ENCODE results near the gene CNDP2.

The CNDP2 gene

GRCh38 chr18:74501386-74501785, 5.2 kb downstream of the CNDP2 start:
- DNase-seq = no peak

GRCh38 chr18:74503137-74503536, 7.0 kb downstream of the CNDP2 start:
- no peak for DNase-seq

- no peak for DNase-seq
These were observed 9.6 kb downstream of the CNDP2 start for GRCh38 chr18:74505776-74506175.

- no peak for DNase-seq
These were observed 10.4 kb downstream of the CNDP2 start for GRCh38 chr18:74506448-74507084.

GRCh38 chr18:74507097-74507881, 11.1 kb downstream of the CNDP2 start:
- no peak for DNase-seq

- DNase-seq = no peak
These were observed 11.8 kb downstream of the CNDP2 start for GRCh38 chr18:74507927-74508326.

- DNase-seq = no peak
These were observed 12.2 kb downstream of the CNDP2 start for GRCh38 chr18:74508366-74508765.

GRCh38 chr18:74508821-74509225, 12.7 kb downstream of the CNDP2 start:
- DNase-seq = no peak

GRCh38 chr18:74509856-74510769, 13.9 kb downstream of the CNDP2 start:
- DNase-seq = no peak

- DNase-seq = no peak
These were observed 14.6 kb downstream of the CNDP2 start for GRCh38 chr18:74510770-74511095.

GRCh38 chr18:74511823-74512222, 15.7 kb downstream of the CNDP2 start:
- DNase-seq = no peak

GRCh38 chr18:74512321-74513053, 16.3 kb downstream of the CNDP2 start:
- DNase-seq = no peak

- DNase-seq = no peak
These were observed 17.2 kb downstream of the CNDP2 start for GRCh38 chr18:74513149-74513882.

GRCh38 chr18:74513883-74514205, 17.7 kb downstream of the CNDP2 start:
- no peak for DNase-seq

GRCh38 chr18:74514860-74515495, 18.8 kb downstream of the CNDP2 start:
- DNase-seq = no peak

- no peak for DNase-seq
These were observed 19.6 kb downstream of the CNDP2 start for GRCh38 chr18:74515620-74516231.

GRCh38 chr18:74516271-74517235, 20.4 kb downstream of the CNDP2 start:
- DNase-seq = no peak

- DNase-seq = no peak
These were observed 21.1 kb downstream of the CNDP2 start for GRCh38 chr18:74517236-74517630.

GRCh38 chr18:74518456-74519295, 22.5 kb downstream of the CNDP2 start:
- DNase-seq = no peak

Measured in stimulated activated CD4-positive, alpha-beta T cell treated with anti-CD3 and anti-CD28 coated beads, Interleukin-4, amount 100 ng/mL, for 4 hours (primary cell).